Endometrial microvascular endothelial cells (primary cell): ENCODE data around the gene PAK1. TPM values are rescaled to one million over a fixed set of nuclear protein-coding genes. Genes with fewer than 3 reads are reported as not detected.

Experiments
- in situ Hi-C: cut with HindIII; loops from 2 replicates; pipeline ENCODE4 v1.10.0; 2017; ENCODE audit warnings: low sequenced_read_pairs, low pct_unique_long_range_greater_than_20kb; ENCODE audit errors: inconsistent ontology term
- total RNA-seq: library from RNA; depleted of rRNA; stranded (reverse); fragments of >200 nt; gene quantifications from one replicate; pipeline ENCODE4 v1.2.3, GENCODE V29; 2015; ENCODE audit errors: inconsistent ontology term

PAK1 gene
- total RNA-seq, 1 donor from 2014 or later, result 14.2 TPM

DNA sequence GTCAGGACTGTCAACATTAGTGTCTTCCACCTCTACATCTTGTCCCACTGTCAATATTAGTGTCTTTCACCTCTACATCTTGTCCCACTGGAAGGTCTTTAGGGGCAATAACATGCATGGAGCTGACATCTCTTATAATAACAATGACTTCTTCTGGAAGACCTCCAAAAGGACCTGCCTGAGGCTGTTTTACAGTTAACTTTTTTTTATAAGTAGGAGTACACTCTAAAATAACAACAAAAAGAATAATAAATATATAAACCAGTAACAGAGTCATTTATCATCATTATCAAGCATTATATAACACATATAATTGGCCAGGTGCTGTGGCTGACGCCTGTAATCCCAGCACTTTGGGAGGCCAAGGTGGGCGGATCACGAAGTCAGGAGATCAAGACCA is 57.5 kb downstream of the PAK1 start:
- in situ Hi-C loops, result no loop called here

DNA sequence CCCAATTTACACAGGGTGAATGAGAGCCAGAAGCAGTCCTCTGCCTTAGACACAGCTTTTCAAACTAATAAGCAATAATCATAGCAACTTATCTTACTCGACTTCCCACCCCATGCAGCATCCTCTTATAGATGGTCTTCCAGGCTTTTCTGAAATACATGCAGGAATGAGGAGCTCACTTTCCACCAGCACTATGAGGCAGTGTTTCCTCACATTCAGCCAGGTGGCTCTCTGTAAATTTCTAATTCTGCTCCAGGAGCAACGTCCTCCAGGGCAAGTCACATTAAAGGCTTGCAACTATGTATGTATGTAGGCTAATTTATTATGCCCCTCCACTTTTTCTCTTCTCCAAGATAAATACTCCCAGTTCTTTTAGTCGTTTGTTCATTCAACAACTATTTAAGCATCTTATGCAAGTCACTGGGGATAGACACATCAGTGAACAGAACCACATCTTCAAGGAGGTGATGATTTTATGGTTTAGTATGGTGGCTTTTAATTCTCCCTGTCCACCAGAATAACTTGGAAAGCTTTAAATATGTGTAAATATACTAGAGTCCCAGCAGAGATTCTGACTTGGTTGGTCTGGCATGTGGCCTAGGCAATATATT is 59.9 kb downstream of the PAK1 start:
- in situ Hi-C loops, result no loop called here

DNA sequence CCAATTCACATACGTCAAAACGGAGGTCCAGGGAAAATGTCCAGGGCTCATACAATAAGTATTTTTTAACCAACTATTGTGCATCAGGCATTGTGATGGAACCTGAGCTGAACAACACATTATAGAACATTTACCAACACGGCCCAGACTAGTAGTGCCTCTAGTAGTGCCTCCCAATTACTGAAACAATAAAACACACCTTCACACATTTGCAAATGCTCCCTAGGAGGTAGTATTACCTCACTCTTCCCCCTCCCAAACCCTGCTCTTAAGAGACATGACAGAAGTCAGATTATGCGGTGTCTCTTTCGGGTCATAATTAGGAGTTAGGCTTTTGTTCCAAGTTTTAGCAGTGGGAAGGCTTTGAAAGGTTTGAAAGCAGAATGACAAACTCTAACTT is 61.1 kb downstream of the PAK1 start:
- in situ Hi-C loops, result no loop called here

DNA sequence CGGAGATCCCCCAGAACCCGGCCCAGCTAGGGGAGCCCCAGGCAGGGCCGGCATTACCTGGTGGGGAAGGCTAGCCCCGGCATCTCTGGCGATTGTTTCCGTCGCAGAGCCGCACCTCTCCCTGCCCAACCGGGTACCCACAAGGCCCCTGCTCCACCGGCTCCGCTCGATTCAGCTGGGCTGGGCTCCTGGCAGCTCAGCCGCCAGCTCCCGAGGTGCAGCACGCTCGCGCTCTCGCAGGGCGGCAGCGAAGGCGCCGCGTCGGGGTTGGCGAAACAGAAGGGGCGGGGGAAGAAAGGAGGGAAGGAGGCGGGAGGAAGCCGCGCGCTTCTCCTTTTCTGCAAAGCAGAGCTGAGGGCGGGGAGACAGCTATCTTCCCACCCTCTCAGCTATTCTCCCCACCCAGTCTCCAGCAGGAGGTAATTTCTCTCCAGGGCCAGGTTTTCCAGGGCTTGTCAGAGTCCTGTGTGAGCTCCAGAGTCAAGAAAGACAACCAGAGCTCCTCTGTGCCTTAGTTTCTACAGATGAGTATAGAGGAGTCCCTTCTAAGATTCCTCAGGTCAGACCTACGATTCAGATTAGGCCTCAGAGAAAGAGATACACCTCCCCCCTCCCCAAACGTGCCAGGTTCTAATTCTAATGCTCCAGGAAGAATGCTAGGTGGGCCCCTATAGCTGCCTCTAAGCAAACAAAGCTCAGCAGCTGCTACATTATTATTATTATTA is 62.0 kb downstream of the PAK1 start:
- in situ Hi-C loops, result no loop called here

DNA sequence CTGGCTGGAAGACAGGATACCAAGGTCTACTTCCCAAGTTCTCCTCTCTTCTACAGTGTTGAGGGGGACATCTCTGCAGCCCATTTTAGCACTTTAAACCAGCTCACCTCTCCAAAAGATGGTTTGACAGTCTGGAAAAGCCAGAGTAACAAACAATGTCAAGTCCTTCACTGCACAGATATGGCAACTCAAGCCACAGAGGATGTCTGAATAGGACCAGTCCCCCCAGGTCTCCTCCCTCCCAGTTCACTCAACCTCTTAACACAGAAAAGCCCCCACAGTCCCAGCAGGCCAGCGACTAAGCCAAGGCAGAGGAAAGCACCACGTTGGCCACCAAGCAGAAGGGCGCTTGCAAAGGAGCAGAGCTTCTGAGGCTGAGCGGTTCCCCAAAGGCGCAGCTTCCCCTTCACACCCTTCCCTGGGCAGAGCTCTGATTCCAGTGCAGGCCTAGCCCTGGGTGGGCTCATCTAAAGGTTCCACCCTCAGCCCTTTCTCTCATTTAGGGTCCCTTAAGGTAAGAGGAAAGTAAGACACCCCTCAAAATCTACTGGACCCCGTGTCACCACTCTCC is 62.7 kb downstream of the PAK1 start:
- in situ Hi-C loops, result no loop called here

DNA sequence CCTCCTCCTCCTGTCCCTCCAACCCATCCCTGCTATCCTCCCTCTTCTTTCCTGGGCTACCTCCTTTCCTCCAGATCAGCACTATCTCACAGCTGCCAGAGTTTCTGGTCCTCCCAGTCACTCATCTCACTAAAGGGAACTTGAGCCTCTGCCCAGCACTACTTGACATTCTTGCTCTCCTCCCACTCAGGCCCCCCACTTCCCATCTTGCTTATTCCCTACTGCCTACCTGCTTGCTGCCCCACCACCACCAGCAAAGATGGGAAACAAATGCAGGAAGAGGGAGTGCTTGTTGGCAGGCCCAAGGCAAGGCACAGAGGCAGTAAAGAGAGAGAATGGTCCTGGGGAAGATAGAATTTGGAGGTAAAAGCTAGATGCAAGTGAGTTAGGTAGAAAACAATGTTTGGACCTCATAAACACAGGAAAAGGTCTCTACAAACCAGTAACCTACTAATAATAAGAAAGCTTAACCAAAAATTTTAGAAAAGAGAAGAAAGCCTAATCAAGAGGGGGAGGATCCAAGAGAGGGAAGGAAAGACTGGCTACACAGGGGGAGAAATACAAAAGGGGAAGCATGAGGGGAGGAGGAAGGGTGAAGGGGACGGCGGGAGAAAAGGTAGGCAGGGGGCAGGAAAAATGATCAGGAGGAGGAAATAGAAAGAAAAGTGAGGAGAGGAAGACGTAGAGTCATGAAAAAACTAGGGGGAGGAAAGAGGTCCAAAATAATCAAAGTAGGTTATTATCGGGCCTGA is 63.6 kb downstream of the PAK1 start:
- in situ Hi-C loops, result no loop called here

DNA sequence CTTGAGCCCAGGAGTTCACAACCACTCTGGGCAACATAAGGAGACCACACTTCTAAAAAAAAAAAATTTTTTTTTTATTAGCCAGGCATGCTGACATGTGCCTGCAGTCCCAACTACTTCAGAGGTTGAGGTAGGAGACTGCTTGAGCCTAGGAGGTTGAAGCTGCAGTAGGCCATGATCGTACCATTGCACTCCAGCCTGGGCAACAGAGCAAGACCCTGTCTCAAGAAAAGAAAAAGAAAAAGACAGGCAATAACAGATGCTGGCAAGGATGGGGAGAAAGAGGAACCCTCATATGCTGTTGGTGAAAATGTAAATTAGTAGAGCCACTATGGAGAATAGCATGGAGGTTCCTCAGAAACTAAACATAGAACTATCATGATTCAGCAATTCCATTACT is 64.8 kb downstream of the PAK1 start:
- in situ Hi-C loops, result no loop called here

DNA sequence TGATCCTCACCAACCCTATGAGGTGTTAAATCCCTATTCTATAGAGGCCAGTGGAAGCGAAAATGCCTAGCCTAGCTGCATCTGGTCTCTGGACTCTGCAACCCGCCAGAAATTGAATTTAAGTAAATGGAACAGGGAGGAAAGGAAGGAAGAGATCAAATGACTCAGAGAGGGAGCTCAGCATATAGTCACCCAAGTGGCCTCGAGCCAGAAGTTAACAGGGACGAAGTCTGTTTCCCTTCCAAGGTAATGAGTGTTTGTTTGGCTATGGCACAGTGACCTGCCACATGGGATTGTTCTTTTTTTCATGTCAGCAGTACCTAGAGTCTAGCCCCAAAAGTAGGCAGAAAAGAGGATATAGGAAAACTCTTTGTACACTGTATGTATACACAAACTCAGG is 66.3 kb downstream of the PAK1 start:
- in situ Hi-C loops, result no loop called here

DNA sequence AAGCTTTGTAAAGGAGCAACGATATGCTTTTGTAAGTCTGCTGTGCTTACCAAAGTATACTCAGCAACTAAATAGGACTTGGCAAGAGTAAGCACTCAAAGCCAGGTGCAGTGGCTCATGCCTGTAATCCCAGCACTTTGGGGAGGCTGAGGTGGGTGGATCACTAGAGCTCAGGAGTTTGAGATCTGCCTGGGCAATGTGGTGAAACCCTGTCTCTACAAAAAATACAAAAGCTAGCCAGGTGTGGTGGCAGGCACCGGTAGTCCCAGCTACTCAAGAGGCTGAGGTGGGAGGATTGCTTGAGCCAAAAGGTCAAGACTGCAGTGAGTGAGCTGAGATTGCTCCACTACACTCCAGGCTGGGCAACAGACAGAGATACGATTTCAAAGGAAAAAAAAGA is 67.5 kb downstream of the PAK1 start:
- in situ Hi-C loops, result no loop called here

DNA sequence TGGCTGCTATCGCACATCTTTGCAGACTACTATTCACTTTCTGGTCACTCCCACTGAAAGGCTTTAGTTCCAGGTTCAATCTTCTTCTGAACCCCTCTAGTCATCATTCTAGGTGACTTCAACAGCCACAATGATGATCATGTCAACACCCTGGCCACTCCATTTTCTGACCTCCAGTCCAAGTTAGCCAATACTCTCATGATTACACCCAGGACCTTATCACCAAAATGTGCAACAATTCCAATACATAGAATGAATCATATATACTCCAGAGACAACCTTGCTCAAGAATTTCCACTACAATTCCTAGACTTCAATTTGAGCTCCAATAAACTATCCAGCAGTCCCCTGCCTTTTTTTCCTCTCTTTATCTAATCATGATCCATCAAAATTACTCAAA is 70.7 kb downstream of the PAK1 start:
- in situ Hi-C loops, result no loop called here

DNA sequence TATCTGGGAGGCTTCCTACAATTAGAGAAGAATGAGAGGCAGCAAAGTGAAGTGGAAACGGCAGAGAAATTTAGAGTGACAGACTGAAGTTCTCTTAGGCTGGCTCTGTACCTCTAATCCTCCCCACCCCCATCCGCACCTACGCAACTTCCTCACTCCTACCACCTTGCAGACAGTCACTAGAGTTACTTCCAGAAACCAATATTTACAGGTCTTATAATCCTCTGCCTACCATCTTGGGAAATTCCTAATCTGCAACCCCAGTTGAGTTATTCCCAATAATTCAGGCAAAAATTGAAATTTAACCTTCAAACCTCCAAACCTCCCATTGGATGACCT is 71.7 kb downstream of the PAK1 start:
- in situ Hi-C loops, result no loop called here

DNA sequence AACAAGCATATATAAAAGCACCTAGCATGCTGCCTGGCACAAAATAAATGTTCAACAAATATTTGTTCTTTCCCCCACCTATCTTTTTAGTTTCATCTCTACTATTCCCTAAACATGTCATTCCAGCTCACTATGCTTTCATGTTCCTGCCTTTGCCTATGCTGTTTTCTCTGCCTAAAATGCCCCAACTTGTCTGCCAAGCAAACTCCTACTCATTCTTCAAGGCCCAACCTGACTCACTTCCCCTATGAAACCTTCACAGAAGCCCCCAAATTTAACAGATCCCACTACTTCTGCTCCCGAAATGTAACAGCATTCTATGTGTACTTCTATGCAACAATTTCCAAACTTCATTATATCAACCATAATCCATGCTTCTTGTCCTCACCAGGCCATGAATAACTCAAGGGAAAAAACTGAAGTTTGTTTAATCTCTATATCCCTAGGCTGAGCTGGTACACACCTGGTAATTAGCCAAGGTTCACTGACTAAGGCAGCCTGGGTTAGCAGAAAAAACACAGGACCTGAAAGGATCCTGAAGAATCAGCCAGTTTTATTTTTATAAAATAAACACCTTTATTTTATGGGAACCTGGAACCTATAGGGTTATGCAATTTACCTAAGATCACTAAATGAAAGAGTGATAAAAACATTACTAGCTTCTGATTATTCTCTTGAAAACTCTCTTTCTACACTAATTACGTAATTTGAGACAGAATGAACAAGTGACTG is 72.2 kb downstream of the PAK1 start:
- in situ Hi-C loops, result no loop called here

DNA sequence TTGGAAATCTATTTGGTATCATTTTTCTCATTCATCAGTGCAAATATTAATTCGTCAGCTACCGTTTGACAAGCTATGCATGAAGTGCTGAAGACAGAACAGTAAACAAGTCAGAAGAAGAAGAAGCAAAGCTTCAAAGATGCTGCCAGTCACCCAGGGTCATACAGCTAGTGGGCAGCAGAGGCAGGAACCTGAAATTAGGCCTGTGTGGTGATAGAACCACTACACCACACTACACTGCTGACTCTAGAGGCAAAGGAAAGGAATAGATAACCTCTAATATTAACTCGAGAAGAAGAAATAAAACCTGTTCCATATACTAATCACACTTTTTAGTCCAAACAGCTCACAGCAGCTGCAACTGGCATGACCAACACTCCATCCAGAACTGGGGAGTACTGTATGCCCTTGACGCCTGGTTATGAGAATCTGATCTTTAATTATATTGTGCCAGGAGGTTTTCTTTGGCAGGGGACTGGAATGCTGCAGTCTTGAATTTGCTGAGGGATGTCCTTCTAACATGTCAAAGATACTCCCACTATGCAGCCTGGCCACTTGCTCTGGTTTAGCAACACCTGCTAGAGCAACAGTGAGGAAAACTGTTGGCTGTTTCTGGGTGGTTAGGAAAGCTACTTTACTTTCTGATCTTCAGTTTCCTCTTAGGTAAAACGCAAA is 73.0 kb downstream of the PAK1 start:
- in situ Hi-C loops, result no loop called here

DNA sequence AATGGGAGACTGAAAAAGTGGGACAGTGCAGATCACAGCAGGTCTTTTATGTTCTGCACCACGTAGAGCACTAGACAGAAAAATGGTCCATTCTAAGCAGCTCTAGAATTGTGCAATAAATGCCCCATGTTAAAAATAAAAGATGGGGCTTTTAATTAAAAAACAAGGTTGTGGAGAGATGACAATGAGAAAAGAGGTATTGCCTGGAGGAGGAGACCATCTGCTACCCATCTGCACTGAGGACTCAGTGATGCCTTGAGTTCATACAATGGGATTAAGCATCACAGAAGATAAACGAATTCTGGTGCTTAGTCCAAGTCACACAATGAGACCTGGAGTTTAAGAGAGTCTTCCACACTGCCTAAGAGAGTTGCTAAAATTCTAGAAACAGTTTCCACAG is 73.6 kb downstream of the PAK1 start:
- in situ Hi-C loops, result no loop called here

DNA sequence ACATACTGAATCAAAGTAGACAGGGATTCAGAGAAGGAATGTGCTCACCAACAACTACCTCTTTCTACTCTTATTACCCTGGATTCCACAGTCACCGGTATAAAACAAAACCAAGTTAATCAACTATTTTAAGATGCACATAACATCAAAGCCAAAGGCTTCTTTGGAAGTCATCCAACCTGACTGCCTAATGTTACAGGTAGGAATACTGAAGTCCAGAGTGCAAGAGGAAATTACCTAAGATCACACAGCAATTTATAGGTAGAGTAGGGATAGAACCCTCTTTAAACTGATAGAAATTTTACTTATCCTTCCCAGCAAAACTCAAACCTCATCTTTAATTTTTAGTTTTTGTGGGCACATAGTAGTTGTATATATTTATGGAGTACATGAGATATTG is 76.3 kb downstream of the PAK1 start:
- in situ Hi-C loops, result no loop called here

DNA sequence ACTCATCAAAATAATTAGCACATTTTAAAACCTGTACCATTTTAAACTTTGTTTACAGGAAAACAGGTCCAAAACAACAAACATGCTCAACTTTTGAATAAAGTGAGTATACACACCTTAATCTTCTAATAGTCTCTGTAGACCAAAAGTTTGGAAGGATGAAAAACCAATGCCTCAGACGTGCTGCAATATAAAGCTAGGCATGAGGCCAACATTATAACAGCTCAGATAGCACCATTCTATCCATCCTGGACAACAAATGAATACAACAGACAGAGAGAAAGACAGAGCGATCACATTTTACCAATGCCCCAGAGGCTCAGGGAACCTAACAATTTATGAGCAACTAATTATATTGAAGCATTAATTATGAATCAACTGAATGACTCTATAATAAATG is 77.0 kb downstream of the PAK1 start:
- in situ Hi-C loops, result no loop called here

DNA sequence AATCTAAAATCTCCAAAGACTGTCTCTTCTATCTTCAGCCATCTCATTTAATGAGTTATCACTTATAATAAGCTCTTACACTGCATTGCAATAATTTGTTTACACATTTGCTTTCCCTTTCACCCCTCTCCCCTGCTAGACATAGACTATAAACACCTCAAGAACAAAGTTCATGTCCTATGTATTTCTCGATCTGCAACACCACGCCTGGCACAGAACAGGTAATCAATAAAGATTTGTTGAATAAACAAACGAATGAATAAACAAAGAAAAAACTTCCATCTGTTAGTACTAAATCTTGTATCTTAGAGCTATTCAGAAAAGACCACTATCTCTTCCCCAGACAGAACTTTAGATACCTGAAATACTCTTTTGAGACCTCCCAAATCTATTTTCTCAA is 77.6 kb downstream of the PAK1 start:
- in situ Hi-C loops, result no loop called here

DNA sequence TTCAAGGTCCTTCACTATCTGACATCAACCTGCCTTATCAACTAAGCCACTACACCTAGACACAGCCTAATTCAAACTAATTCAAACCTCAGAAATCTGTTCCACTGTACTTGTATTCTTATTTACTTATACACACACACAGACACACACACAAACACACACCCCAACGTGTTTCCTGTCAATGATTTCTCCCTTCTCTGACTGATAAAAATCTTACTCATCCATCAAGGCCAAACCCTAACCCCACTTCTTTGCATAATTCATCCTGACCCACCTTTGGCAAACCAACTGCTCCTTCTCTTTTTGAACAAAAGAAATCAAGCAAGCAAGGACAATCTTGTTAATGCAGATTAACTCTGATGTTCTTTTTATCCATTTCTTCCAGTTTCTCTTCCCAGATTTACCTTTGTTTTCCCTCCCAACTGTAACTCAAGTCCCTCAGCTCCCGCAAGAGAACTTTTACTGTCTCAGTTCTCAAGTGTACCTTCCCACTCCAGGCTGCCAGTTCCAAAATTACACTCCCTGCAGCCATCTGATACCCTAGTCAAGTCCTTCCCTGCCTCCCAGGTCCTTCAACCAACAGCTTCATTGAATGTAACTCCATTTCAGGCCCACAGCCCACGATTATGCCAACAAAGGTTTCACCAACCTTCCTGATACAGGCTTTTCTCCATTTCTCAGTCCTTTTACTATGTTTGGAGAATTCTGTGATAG is 78.3 kb downstream of the PAK1 start:
- in situ Hi-C loops, result no loop called here
